ENCODE measurements around the gene TIMP3.

GRCh38 chr22:32800994-32801536 is 440 bp upstream of the TIMP3 start:
- TF ChIP-seq CTCF (IDR thresholded peaks at IDR 0.05) (no peak), POLR2A (IDR thresholded peaks at IDR 0.05) (no peak), POLR2AphosphoS5 (IDR thresholded peaks at IDR 0.05) (no peak)
